NCI-H524 (cell line): Measurements from ENCODE around the gene VIPR1.
A peak's percentile ranks its signal among the peaks of the same experiment; 100 is the strongest.
"Not testable (repeated sequence)": the region's sequence is repeated elsewhere in the genome, so short reads cannot be mapped to it uniquely, and the experiment has no call there.

ENCODE experiments used
- DNase-seq, 2 experiments: peaks; one replicate each; lab custom pipeline; 2025; lab: John Stamatoyannopoulos, UW

VIPR1 gene

GRCh38 chr3:42533161-42533897 is 30.9 kb downstream of the VIPR1 start:
- DNase-seq = peak; percentile 56 to 82

DNA sequence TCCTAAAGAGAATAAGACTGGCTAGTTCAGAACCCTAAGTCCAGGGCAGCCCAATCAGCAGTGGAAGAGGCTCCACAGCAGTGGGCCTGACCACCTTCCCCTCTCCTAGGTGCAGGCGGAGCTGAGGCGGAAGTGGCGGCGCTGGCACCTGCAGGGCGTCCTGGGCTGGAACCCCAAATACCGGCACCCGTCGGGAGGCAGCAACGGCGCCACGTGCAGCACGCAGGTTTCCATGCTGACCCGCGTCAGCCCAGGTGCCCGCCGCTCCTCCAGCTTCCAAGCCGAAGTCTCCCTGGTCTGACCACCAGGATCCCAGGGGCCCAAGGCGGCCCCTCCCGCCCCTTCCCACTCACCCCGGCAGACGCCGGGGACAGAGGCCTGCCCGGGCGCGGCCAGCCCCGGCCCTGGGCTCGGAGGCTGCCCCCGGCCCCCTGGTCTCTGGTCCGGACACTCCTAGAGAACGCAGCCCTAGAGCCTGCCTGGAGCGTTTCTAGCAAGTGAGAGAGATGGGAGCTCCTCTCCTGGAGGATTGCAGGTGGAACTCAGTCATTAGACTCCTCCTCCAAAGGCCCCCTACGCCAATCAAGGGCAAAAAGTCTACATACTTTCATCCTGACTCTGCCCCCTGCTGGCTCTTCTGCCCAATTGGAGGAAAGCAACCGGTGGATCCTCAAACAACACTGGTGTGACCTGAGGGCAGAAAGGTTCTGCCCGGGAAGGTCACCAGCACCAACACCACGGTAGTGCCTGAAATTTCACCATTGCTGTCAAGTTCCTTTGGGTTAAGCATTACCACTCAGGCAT is 33.7 kb downstream of the VIPR1 start:
- DNase-seq = peak in 1 of 2 experiments; percentile 34

DNA sequence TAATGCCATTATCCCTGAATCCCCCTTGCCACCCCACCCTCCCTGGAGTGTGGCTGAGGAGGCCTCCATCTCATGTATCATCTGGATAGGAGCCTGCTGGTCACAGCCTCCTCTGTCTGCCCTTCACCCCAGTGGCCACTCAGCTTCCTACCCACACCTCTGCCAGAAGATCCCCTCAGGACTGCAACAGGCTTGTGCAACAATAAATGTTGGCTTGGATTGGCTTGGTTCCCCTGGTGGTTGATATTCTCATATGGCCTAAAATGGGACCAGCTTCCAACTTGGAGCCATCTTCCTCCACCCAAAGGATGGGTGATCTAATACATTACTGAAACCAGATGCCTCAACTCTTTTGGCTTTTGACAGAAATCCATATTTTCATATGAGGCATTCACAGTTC is 34.9 kb downstream of the VIPR1 start:
- no peak for DNase-seq

GRCh38 chr3:42539871-42540714 is 37.6 kb downstream of the VIPR1 start:
- peak in 1 of 2 experiments; percentile 14 for DNase-seq

GRCh38 chr3:42541079-42541478 is 38.6 kb downstream of the VIPR1 start:
- DNase-seq = no peak

- no peak for DNase-seq
Measured at GRCh38 chr3:42544492-42545283, 42.2 kb downstream of the VIPR1 start.

DNA sequence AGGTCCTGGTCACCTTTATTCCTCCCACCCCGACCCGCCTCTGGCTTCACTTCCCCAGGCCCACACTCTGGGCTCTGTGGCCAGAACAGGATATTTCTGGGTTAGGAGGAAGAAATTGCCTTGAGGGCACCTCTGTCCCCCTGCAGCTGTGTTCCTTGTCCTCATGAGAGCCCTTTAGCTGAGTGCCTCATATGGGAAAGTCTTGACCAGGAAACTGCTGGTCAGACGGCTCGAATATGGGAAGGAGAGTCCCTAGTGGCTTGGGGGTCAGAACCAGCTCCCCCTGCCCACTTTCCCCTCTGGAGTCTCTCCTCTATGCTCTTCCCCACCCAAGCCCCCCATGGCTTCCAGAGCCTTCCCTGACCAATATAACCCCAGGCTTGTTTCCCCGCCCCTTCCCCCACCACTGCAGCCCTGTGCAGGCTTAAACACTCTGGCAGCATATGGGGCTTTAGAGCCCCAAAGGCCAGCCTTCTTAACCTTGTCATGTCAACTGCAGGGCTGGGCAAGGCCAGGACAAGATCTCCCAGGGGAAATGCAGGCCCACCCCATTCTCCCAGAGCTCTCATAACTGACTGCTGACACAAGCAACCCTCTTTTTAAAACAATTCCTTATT is 42.9 kb downstream of the VIPR1 start:
- no peak for DNase-seq

DNA sequence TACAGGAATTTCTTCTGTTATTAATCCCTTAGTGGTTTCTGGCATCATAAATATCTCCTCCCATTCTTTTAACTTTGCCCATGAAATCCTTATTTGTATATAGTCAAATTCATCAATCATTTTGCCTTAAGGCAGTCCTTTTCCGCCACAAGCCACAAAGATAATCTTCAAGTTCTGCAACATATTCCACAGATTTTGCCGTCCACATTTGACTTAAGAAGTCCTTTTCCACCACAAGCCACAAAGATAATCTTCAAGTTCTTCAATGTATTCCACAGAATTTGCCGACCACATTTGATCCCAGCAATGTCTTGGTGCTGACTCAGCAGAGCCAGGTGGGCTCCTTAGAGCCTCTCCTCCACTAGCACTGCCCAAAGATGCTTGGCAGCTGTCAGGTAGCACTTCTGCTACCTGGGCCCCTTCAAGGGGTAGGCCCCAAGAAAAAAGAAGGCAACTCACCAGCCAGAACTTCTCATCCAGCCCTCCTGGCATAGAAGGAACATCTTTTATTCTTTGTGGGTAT is 44.3 kb downstream of the VIPR1 start:
- no peak for DNase-seq

DNA sequence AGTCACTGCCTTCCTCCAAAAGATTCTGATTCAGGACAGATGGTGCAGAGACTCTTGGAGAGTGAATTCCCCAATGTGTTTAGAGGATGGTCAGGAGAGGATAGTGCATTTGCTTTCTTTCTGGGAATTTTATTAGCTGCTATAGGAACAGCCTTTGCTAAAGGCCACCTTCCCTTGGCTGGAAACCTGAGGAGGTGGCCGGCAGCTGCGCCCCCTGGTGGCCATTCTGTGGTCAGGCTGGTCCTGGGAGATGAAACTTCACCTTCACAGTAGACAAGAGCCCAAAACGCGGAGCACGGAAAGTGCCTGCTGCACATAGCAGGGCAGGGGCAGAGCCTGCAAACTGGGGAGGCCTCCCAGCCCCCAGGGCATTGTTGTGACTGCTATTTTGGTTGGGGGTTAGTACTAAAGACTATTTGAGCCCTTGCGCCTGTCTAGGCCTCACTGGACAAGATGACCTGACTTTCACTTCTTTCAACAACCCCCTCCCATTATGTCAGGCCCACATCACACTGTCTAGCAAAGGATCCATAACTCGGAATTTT is 45.0 kb downstream of the VIPR1 start:
- DNase-seq = peak; percentile 41 to 42

DNA sequence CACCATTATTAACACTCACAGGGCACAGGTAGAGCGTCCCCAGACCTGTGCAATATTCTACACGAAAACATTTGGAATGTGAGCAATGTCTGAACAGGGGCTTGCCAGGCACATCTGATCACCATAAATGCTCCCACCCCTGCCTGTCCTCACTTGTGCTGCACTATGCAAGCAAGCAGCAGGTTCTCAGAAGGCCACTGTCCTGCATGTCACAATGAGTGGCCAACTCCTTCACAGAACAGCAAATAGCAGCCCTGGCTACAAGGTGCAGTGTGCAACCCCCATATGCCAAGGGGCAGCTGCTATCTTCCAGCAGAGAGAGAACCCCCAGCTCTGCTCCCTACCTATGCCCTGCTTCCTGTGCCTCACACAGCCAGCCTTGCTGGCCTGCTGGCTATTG is 46.7 kb downstream of the VIPR1 start:
- no peak for DNase-seq

GRCh38 chr3:42550250-42550649 is 47.8 kb downstream of the VIPR1 start:
- no peak for DNase-seq

DNA sequence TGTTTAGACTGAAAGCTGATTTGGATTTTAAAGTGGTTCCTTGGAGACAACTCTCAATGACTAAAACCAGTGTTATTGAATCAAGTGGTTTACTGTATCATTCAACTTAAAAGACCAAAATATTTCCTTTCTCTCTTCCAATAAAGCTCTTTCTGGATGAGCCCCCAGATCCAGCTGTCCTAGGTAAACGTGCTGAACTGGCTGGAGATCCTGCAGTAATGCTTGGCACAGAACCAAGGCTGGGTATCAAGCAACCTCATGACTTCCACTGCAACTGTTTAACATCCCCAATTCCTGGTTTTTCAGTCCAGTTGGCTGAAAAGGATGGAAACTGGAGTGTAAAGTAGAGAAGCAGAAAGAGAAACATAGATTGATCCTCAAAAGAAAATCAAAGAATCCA is 50.4 kb downstream of the VIPR1 start:
- DNase-seq = no peak

- peak in 1 of 2 experiments; percentile 43 for DNase-seq
Measured at GRCh38 chr3:42556089-42556632, 53.7 kb downstream of the VIPR1 start.

- DNase-seq = not testable (repeated sequence)
Measured at GRCh38 chr3:42556817-42557216, 54.4 kb downstream of the VIPR1 start.

GRCh38 chr3:42557854-42558253 is 55.4 kb downstream of the VIPR1 start:
- peak; percentile 2 to 40 for DNase-seq

DNA sequence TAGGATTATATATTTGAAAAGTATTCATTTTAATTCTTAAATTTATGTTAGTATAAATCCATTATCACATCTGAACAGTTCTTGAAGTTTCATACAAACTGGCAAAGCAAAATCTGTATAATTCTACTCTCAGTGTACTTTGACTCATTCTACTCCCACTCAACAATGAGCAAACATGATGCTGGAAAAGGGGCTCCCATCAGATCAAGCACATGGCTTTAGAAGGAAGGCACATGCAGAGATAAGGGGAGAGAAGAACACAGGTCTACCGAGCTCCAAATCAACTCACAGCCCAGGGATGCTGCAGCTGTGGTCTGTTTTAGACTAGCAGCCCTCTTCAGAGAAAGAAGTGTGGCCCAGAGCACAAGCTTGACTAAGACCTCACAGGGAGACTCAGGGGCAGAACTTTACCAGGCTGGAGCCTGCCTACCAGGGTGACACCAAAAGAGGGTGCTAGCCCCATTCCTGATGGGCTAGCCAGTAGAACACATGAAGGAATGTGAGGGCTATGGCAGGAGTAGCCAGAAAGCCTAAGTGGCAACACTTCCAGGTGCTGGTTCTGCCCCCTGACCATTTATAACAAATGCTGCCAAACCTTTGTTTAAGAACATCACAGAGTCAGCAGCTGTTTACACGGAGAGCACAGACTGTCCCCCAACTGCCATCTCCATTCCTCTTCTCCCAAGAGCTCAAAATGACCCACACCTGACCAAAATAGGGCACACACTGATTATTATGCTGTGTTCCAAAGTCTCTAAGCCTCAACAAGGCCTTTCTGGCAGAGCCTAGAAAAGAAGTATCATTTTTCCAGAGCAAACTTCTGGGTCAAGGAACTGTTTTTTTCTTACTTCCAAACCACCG is 59.8 kb downstream of the VIPR1 start:
- no peak for DNase-seq

- peak; percentile 19 to 41 for DNase-seq
Measured at GRCh38 chr3:42569593-42570142, 67.2 kb downstream of the VIPR1 start.

DNA sequence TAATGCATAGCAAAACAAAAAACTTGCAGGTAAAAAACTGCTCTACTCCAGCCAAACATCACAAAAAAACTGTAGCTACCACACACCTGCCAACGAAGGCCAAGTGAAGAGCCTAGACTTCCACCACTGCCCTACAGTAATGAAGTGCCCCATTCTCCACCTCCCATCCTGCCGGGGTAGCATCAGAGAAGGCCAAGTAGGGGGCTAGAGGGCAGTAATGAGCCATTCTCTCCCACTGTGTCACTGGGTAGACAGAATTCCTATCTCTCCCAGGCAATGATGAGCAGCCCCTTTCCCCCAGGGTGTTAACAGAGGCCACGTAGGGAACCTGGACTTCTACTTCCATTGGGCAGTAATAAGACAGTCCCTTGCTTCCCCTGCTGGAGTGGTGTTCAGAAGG is 69.8 kb downstream of the VIPR1 start:
- DNase-seq = peak; percentile 33 to 57

GRCh38 chr3:42575137-42575741 is 72.8 kb downstream of the VIPR1 start:
- DNase-seq = no peak
